Activated T-cell treated with anti-CD3 and anti-CD28 coated beads for 48 hours (primary cell): Measurements from ENCODE around the gene HECW1.

ENCODE experiments used
- DNase-seq: peaks from one replicate; pipeline ENCODE4 v3.0.0-alpha.2; 2020; ENCODE audit warnings: low read depth

Gene HECW1

GRCh38 chr7:43612599-43613589 is 500.4 kb downstream of the HECW1 start:
- DNase-seq: no peak
